Hepatocyte (in vitro differentiated cells): ENCODE results near the gene STRA8. TPM values are rescaled to one million over a fixed set of nuclear protein-coding genes. Genes with fewer than 3 reads are reported as not detected.

Source experiments
- DNase-seq: peaks from one replicate; pipeline ENCODE4 v3.0.0-alpha.2; 2016; ENCODE audit warnings: low spot score
- H2AFZ ChIP-seq: fragments of 200-600 bp; sonication (generic); 2 replicates; pipeline ENCODE4 v1.6.0; 2016; ENCODE audit warnings: antibody characterized with exemption, mild to moderate bottlenecking
- H3K27ac ChIP-seq: fragments of 200-600 bp; sonication (generic); 2 replicates; pipeline ENCODE4 v1.5.1; 2016; ENCODE audit warnings: mild to moderate bottlenecking
- H3K27me3 ChIP-seq: fragments of 200-600 bp; sonication (generic); 2 replicates; pipeline ENCODE4 v1.6.1; 2016
- H3K36me3 ChIP-seq: fragments of 200-600 bp; sonication (generic); replicated peaks from 2 replicates; pipeline ENCODE4 v1.5.1; 2016; ENCODE audit warnings: low read depth; ENCODE audit not compliant: insufficient read depth
- H3K4me1 ChIP-seq: fragments of 200-600 bp; sonication (generic); 2 replicates; pipeline ENCODE4 v1.5.1; 2016; ENCODE audit warnings: mild to moderate bottlenecking, moderate library complexity; ENCODE audit not compliant: insufficient read depth
- H3K4me2 ChIP-seq: fragments of 200-600 bp; sonication (generic); 2 replicates; pipeline ENCODE4 v1.6.0; 2016
- H3K4me3 ChIP-seq: fragments of 200-600 bp; sonication (generic); 2 replicates; pipeline ENCODE4 v1.5.1; 2016; ENCODE audit warnings: mild to moderate bottlenecking
- H3K79me2 ChIP-seq: fragments of 200-600 bp; sonication (generic); 2 replicates; pipeline ENCODE4 v1.6.0; 2017; ENCODE audit warnings: mild to moderate bottlenecking
- H3K9me2 ChIP-seq: fragments of 200-600 bp; sonication (generic); replicated peaks from 2 replicates; pipeline ENCODE4 v1.6.0; 2017; ENCODE audit warnings: mild to moderate bottlenecking; ENCODE audit not compliant: insufficient read depth
- H3K9me3 ChIP-seq: fragments of 200-600 bp; sonication (generic); 2 replicates; pipeline ENCODE4 v1.5.1; 2016; ENCODE audit warnings: low read depth, mild to moderate bottlenecking
- H4K20me1 ChIP-seq: fragments of 200-600 bp; sonication (generic); 2 replicates; pipeline ENCODE4 v1.6.0; 2016; ENCODE audit warnings: mild to moderate bottlenecking; ENCODE audit not compliant: insufficient read depth, poor library complexity, severe bottlenecking
- CTCF ChIP-seq: fragments of 200-600 bp; sonication (generic); IDR thresholded peaks from 2 replicates; pipeline ENCODE4 v1.5.1; 2016; ENCODE audit warnings: antibody characterized with exemption, mild to moderate bottlenecking; ENCODE audit not compliant: poor library complexity
- EZH2 ChIP-seq: fragments of 200-600 bp; sonication (generic); IDR thresholded peaks from 2 replicates; pipeline ENCODE4 v1.6.1; 2016; ENCODE audit warnings: antibody characterized with exemption, mild to moderate bottlenecking, borderline replicate concordance
- EZH2phosphoT487 ChIP-seq: fragments of 200-600 bp; sonication (generic); IDR thresholded peaks from one replicate; pipeline ENCODE4 v1.6.1; 2018; ENCODE audit warnings: antibody characterized with exemption, mild to moderate bottlenecking, low read depth, moderate library complexity; ENCODE audit not compliant: unreplicated experiment, severe bottlenecking
- WGBS: methylation state at CpG from one replicate; pipeline ENCODE4 v1.1.6; 2016; ENCODE audit warnings: low lambda C conversion rate; ENCODE audit errors: missing lambda C conversion rate; 5-methylcytosine and 5-hydroxymethylcytosine counted together
- polyA plus RNA-seq: library from polyadenylated mRNA; unstranded; fragments of >200 nt; fragmentation: Nextera tagmentation; extraction: Ambion mirVana; gene quantifications from 2 replicates; pipeline ENCODE4 v1.2.1, GENCODE V29; 2016
- total RNA-seq: library from RNA; depleted of rRNA; stranded (reverse); fragments of >200 nt; gene quantifications from 2 replicates; pipeline ENCODE4 v1.2.3, GENCODE V29; 2014

The STRA8 gene
- total and polyA plus RNA-seq, 2 experiments from 2014 or later = not detected

- Histone ChIP-seq H3K9me2 (no peaks in the 10 kb centered on the region), H3K27me3 (no peaks in the 10 kb centered on the region), H4K20me1 (no peaks in the 10 kb centered on the region), H2AFZ (no peak overlapping the region), H3K9me3 (peaks cover 9% of the 10 kb centered on the region), H3K79me2 (no peaks in the 10 kb centered on the region), H3K4me3 (no peak overlapping the region), H3K27ac (no peak overlapping the region), H3K4me1 (no peaks in the 10 kb centered on the region), H3K4me2 (no peak overlapping the region), H3K36me3 (peaks cover 4% of the 10 kb centered on the region)
- 97% methylated on average over 3 of the region's 3 CpGs for WGBS
- no peak for DNase-seq
- TF ChIP-seq EZH2 (no peak), CTCF (no peak), EZH2phosphoT487 (no peak)
These were observed 47.4 kb upstream of the STRA8 start for GRCh38 chr7:135186261-135186540.

- Histone ChIP-seq H3K4me1 (no peaks in the 10 kb centered on the region), H3K36me3 (peaks cover 4% of the 10 kb centered on the region), H3K27ac (no peak overlapping the region), H3K9me2 (no peaks in the 10 kb centered on the region), H3K79me2 (no peaks in the 10 kb centered on the region), H2AFZ (no peak overlapping the region), H3K4me3 (no peak overlapping the region), H3K27me3 (no peaks in the 10 kb centered on the region), H3K4me2 (no peak overlapping the region), H4K20me1 (no peaks in the 10 kb centered on the region), H3K9me3 (peaks cover 4% of the 10 kb centered on the region)
- TF ChIP-seq CTCF = no peak
- no peak for TF ChIP-seq EZH2phosphoT487
- no peak for TF ChIP-seq EZH2
- WGBS = 97% methylated on average over 10 of the region's 12 CpGs
- no peak for DNase-seq
These were observed 46.8 kb upstream of the STRA8 start for GRCh38 chr7:135186841-135187253.

GRCh38 chr7:135188298-135188984, 45.2 kb upstream of the STRA8 start:
- H3K9me2 ChIP-seq = no peaks in the 10 kb centered on the region
- no peak overlapping the region for H3K4me2 ChIP-seq
- WGBS = 95% methylated on average over 12 of the region's 12 CpGs
- H3K27me3 ChIP-seq = no peaks in the 10 kb centered on the region
- no peak for TF ChIP-seq EZH2phosphoT487
- TF ChIP-seq CTCF = no peak
- no peak for TF ChIP-seq EZH2
- DNase-seq = no peak
- H4K20me1 ChIP-seq = no peaks in the 10 kb centered on the region
- H2AFZ ChIP-seq = no peak overlapping the region
- H3K36me3 ChIP-seq = peaks cover 2% of the 10 kb centered on the region
- no peaks in the 10 kb centered on the region for H3K4me1 ChIP-seq
- H3K9me3 ChIP-seq = no peaks in the 10 kb centered on the region
- no peak overlapping the region for H3K27ac ChIP-seq
- H3K79me2 ChIP-seq = no peaks in the 10 kb centered on the region
- H3K4me3 ChIP-seq = no peak overlapping the region

- no peak for TF ChIP-seq EZH2phosphoT487
- TF ChIP-seq EZH2 = no peak
- no peak for TF ChIP-seq CTCF
- Histone ChIP-seq H3K4me2 (no peak overlapping the region), H3K4me1 (no peaks in the 10 kb centered on the region), H3K27me3 (no peaks in the 10 kb centered on the region), H3K79me2 (no peaks in the 10 kb centered on the region), H3K36me3 (no peaks in the 10 kb centered on the region), H3K27ac (no peak overlapping the region), H3K9me3 (no peaks in the 10 kb centered on the region), H3K4me3 (no peak overlapping the region), H3K9me2 (no peaks in the 10 kb centered on the region), H2AFZ (no peak overlapping the region), H4K20me1 (no peaks in the 10 kb centered on the region)
- 96% methylated on average over 6 of the region's 6 CpGs for WGBS
- no peak for DNase-seq
These were observed 44.4 kb upstream of the STRA8 start for GRCh38 chr7:135189221-135189662.
